Femur (tissue), 1 donor: ENCODE results near the gene CLCNKA.

Experiments
- DNase-seq: peaks from one replicate; pipeline ENCODE4 v3.0.0-alpha.2; 2017

Gene CLCNKA

GRCh38 chr1:16066245-16066644 lies 44.4 kb downstream of the CLCNKA start:
- no peak for DNase-seq

GRCh38 chr1:16067127-16067768 lies 45.4 kb downstream of the CLCNKA start:
- DNase-seq: no peak

- no peak for DNase-seq
These were observed 46.1 kb downstream of the CLCNKA start for GRCh38 chr1:16067933-16068332.

GRCh38 chr1:16068356-16069270 lies 46.8 kb downstream of the CLCNKA start:
- no peak for DNase-seq

DNA sequence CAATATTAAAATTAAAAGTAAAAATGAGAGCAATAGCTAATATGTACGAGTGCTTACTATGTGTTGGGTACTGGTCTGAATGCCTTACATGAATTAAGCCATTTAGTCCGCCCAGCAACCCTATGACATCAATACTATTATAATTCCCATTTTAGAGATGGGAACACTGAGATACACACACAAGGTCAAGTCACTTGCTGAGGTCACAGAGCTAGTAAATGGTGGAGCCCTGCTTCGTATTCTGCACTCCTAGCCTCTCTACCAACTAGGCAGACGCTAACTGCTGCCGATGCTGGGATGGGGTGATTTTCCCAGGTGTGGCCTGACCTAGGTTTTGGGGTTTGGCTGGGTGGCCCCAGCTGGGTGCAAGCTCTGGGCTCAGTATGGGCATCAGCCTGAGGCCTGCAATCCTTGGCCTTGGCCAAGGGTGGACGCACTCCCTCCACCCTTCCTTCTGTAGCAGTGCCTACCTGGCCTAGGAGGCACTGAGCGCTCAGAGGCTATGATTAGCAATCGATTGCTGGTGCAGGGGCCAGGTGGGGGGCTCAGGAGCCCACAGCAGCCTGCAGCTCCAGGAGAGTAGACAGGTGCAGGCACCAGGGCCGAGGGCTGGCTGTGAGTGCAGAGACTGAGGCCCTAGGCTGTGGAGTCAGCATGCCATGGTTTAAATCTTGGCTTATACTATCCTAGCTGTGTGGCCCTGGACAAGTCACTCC lies 49.0 kb downstream of the CLCNKA start:
- DNase-seq: no peak

DNA sequence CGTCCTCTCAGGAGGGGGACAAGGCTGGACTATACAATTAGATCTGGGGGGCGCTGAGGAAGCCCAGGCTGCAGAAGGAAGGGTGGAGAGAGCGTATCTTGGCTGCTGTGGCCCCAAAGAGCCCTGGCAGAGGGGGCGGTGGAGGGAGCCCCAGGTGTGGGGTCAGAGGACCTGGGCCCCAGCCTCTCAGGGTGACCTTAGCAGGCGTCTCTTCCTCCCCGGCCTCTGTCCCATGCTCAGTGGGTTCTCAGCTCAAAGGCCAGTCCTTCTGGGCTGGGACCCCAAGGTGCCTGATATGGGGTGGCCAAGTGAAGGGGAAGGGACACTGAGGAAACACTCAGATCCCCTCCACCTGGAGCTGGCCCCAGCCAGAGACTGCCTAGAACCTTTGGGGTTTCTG lies 49.8 kb downstream of the CLCNKA start:
- no peak for DNase-seq

- DNase-seq: no peak
These were observed 50.3 kb downstream of the CLCNKA start for GRCh38 chr1:16072095-16072494.

DNA sequence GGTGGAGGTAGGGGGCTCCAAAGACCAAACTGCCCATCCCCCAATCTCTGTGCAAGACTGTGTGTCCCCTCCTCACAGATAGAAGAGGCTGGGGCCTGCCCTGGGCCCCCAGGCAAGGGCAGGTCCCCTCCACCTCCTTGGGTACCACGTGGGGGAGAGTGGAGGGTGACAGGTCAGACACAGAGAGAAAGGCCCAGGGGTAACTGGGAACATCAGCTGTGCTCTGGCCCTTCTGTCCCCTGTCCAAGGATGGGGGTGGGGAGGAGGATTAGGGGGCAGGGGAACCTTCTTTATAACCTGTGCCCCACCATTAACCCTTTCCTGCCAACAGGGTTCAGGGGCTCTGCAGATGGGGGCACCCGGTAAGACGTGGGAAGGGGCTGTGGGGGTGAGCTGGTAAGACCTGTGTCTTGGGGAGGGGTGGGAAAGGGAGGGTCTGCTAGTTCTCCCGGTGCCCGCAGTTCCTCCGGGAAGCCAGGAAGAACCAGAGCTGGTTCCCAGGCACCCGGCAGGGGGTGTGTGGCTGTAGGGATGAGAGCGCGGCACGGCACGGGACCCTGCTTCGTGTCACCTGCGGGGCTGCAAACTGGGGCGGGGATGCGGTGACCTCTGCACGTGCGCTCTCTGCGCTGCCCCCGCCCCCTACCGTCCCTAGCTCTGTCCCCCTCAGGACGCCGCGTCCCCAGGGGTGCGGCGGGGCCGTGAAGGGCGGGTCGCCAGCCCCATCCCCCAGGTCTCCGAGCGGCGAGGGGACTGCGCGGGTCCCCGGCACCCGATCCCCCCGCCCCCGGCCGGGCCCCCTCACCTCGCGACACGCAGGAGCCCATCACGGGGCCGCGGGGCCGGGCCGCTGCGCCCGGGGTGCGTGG lies 51.0 kb downstream of the CLCNKA start:
- DNase-seq: no peak

DNA sequence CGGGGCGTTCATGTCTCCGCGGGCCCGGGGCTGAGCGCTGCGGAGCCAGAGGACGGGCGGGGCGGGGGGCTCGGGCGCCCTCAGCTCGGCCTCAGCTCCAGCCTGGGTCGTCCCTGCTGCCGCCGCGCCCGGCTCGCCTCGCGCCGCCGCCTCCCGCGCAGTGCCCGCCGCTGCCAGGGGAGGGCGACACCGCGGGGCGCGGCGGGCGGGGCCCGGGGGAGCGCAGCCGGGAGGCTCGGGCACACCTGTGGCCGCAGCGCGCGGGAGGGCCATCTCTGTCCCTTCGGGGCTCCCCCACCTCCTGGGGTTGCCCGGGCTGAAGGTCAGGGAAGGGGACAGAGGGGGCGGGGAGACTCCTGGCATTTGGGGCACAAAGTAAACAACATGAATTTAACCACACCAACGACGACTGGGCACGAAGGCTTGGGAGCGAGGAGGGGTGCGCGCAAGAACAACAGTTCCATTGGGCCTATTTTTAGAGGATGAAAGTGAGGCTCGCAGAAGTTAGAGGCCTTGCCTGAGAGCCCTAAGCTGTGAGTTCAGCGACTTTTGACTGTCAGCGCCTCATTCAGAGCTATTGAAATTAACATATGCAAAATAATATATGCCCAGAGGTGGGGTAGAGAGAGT lies 51.8 kb downstream of the CLCNKA start, which contains the start of gene FAM131C:
Gene FAM131C, minus strand, starts transcription at position 162 of the 630 bp plus-strand sequence. CDS start 209 bp downstream, outside the sequence.
- DNase-seq: no peak

DNA sequence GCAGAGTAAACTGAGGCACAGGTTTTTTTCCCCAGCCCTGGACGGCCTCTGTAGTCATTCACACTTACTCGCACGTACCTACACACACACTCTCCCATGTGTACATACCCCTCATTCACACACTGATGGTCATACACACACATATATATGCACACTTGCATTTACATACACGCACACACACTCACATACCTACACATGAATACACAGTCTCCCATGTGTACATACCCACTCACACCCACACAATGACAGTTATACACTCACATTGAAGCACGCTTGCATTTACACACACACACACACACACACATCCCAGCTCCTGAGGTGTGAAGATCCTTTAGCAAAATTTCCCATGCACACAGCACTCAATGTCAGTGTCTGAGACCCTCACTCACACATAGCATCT lies 52.4 kb downstream of the CLCNKA start:
- DNase-seq: no peak

DNA sequence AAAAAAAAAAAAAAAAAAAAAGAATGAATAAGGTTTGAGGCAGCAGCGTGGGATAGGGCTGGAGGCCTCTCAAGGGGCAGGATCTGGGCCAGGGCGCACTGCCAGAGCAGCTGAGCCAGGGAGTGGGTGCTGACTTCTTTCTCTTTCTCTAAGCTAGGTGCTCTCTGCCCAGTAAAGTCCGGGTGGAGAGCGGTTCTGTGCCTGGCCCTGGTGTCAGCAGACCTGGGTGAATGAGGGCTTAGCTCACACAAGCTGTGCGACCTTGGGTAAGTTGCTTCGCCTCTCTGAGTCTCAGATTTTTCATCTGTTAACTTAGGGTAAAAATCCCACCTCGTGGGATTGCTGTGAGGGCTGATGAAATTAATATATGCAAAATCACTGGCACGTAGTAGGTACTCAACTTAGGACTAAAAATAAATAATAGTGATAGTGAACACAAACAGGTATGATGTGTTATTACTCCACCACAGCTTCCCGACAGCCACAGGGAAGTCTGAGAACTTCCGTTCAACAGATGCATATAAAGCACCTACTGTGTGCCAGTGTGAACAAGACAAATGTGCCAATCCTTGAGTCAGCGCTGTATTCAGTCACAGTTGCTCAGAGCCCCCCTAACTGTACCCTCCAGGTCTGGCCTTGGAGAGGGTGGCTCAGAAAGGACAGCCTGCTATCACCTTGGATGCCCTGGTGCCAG lies 53.6 kb downstream of the CLCNKA start:
- no peak for DNase-seq

DNA sequence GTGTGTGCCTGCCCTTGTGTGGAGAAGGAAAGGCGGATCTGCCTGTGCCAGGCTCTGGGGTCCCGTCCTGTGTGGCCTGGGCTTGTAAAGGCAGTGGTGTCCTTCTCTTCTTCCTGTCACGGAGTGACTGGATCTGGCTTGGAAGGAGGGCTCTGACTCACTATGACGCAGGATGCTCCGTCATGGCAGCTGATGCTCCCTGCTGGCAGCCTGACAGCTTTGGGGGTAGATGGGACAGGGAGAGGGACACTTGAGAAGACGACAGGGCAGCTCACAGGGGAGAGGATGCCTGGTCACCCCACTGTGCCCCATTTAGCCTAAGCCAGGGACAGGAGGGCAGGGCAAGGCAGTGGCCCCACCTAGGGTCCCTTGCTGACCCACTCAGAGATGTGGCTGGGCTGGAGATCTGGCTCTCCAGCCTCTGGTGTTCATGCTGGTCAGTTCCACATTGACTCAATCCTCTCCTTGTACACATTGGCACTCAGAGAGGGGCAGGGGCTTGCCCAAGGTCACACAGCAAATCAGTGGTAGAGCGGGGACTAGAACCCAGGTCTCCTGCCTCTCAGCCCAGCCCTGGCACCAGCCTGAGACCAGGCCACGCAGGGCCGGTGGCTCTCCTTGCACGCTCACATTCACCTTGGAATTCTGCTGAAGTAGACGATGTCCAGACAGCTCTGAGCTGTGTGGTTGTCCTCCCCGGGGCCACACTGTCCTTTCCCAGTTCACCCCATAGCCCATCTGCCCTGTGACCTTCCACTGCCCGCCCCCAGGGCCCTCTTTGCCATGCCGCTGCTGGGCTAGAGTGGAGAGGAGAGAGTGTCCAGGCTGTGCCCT lies 54.4 kb downstream of the CLCNKA start:
- DNase-seq: no peak

DNA sequence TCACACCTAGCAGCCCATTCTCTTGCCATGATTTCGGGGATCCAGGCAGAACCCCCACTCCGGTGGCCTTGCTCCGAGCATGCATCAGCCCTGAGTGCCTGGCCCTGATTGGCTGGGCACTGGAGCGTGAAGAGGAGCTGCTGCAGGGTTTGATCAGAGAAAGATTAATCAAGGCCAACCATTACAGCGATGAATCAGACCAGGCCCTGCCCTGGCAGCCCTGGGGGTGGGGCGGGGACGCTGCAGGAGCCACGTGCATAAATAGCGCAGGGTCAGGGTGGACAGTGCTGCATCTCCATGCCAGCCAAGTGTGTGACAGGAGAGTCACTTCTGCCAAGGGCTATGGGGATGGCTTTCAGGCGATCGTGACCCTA lies 55.0 kb downstream of the CLCNKA start:
- no peak for DNase-seq

GRCh38 chr1:16077406-16078245 lies 55.8 kb downstream of the CLCNKA start:
- no peak for DNase-seq

GRCh38 chr1:16078925-16079656 lies 57.3 kb downstream of the CLCNKA start:
- DNase-seq: peak; percentile 88

DNA sequence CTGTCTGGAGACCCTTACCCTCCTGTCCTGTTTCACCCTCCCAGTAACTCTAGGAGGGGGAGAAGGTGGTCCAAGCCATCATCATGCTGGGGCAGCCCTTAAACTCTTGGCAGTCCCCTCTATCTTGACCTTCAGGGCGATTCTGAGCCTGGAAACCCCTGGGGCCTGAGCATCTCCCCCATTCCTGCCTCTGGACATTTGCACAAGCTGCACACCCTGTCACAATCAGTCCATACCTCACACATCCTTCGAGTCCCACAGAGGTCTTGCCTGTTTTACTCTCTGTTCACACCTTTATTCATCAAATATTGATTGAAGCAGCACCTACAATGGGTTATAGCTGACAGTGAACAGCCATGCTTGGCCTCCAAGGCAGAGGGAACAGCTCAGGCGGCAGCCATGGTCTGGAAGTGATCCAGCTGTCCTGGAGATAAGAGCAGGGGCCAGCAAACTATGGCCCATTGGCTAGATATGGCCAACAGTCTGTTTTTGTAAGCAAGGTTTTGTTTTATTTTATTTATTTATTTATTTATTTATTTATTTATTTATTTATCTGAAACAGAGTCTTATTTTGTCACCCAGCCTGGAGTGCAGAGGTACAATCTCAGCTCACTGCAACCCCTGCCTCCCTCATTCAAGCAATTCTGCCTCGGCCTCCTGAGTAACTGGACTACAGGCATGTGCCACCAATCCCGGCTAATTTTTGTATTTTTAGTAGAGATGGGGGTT lies 58.8 kb downstream of the CLCNKA start:
- no peak for DNase-seq

DNA sequence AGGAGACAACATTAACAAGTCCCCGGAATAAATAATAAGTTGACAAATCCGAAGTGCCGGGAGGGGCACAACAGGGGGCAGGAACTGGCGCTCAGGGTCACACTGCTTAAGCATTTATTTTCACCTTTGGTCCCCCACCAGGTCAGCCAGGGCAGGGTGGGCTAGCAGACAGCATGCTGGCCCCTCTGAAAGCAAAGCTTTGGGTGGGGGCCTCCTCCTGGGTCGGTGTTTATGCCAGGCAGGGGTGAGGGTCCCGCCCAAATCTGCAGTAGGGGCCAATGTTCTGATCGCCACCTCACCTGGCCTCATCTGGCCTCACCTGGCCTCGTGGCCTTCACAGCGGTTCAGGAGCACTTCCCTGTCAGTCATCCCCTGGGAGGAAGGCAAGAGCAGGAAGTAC lies 59.8 kb downstream of the CLCNKA start:
- DNase-seq: no peak
